ENCODE data around the gene ZCCHC7. TPM values are rescaled to one million over a fixed set of nuclear protein-coding genes. Genes with fewer than 3 reads are reported as not detected.

The ZCCHC7 gene
- total RNA-seq, 1 donor from 2014 or later: 20.4 TPM

GRCh38 chr9:37383393-37383792 is 263.0 kb downstream of the ZCCHC7 start:
- Histone ChIP-seq H3K9me3 (no peaks in the 10 kb centered on the region), H3K36me3 (no peaks in the 10 kb centered on the region), H3K4me1 (no peaks in the 10 kb centered on the region), H3K27me3 (ENCODE audit: low read depth) (no peaks in the 10 kb centered on the region), H3K27ac (no peak overlapping the region), H3K4me3 (no peak overlapping the region)
- ATAC-seq: no peak
- intact Hi-C loops (cut with DNase I): no loop called here
- DNase-seq: no peak
- no peak for TF ChIP-seq CTCF (IDR thresholded peaks at IDR 0.05)

GRCh38 chr9:37383876-37384746 is 263.7 kb downstream of the ZCCHC7 start:
- Histone ChIP-seq H3K9me3 (no peaks in the 10 kb centered on the region), H3K4me1 (no peaks in the 10 kb centered on the region), H3K36me3 (no peaks in the 10 kb centered on the region), H3K27ac (no peak overlapping the region), H3K4me3 (no peak overlapping the region), H3K27me3 (ENCODE audit: low read depth) (no peaks in the 10 kb centered on the region)
- no peak for TF ChIP-seq CTCF (IDR thresholded peaks at IDR 0.05)
- intact Hi-C loops (cut with DNase I): no loop called here
- no peak for ATAC-seq
- no peak for DNase-seq

GRCh38 chr9:37385286-37385685 is 264.9 kb downstream of the ZCCHC7 start:
- no peaks in the 10 kb centered on the region for H3K9me3 ChIP-seq
- no peak for TF ChIP-seq CTCF (IDR thresholded peaks at IDR 0.05)
- no peak overlapping the region for H3K4me3 ChIP-seq
- no peaks in the 10 kb centered on the region for H3K4me1 ChIP-seq
- intact Hi-C loops (cut with DNase I): no loop called here
- no peak overlapping the region for H3K27ac ChIP-seq
- no peaks in the 10 kb centered on the region for H3K36me3 ChIP-seq
- DNase-seq (no peak), ATAC-seq (no peak)
- no peaks in the 10 kb centered on the region for H3K27me3 ChIP-seq (ENCODE audit: low read depth)

GRCh38 chr9:37386988-37387387 is 266.6 kb downstream of the ZCCHC7 start:
- ATAC-seq (no peak), DNase-seq (no peak)
- intact Hi-C loops (cut with DNase I): no loop called here
- Histone ChIP-seq H3K36me3 (no peaks in the 10 kb centered on the region), H3K27me3 (ENCODE audit: low read depth) (no peaks in the 10 kb centered on the region), H3K4me3 (no peak overlapping the region), H3K27ac (no peak overlapping the region), H3K9me3 (no peaks in the 10 kb centered on the region), H3K4me1 (no peaks in the 10 kb centered on the region)
- no peak for TF ChIP-seq CTCF (IDR thresholded peaks at IDR 0.05)

GRCh38 chr9:37390759-37391158 is 270.4 kb downstream of the ZCCHC7 start:
- Histone ChIP-seq H3K27ac (no peak overlapping the region), H3K27me3 (ENCODE audit: low read depth) (no peaks in the 10 kb centered on the region), H3K9me3 (no peaks in the 10 kb centered on the region), H3K4me3 (no peak overlapping the region), H3K4me1 (no peaks in the 10 kb centered on the region), H3K36me3 (no peaks in the 10 kb centered on the region)
- no peak for ATAC-seq
- intact Hi-C loops (cut with DNase I): no loop called here
- TF ChIP-seq CTCF (IDR thresholded peaks at IDR 0.05): peak; percentile 31
- DNase-seq: no peak

Data from lower lobe of right lung (tissue), 2 donors.